OCI-LY1 (cell line): ENCODE measurements around the gene AOAH.
"Not testable (repeated sequence)": the region's sequence is repeated elsewhere in the genome, so short reads cannot be mapped to it uniquely, and the experiment has no call there.

Source experiments
- H2AFZ ChIP-seq: fragments of 200-600 bp; sonication (generic), shearing (Covaris generic); 2 replicates; pipeline ENCODE4 v1.6.0; 2014; ENCODE audit warnings: antibody characterized with exemption, mild to moderate bottlenecking, low read length
- H3F3A ChIP-seq: fragments of 200-600 bp; sonication (generic), shearing (Covaris generic); 2 replicates; pipeline ENCODE4 v1.6.0; 2014; ENCODE audit warnings: mild to moderate bottlenecking, antibody characterized with exemption, low read length, moderate library complexity; ENCODE audit not compliant: insufficient read depth
- H3K27ac ChIP-seq: fragments of 200-600 bp; sonication (generic); 2 replicates; pipeline ENCODE4 v1.5.1; 2014; ENCODE audit warnings: low read length, mixed run types, mild to moderate bottlenecking, low read depth; ENCODE audit not compliant: poor library complexity, severe bottlenecking
- H3K27me3 ChIP-seq: fragments of 200-600 bp; sonication (generic); 2 replicates; pipeline ENCODE4 v1.6.0; 2014; ENCODE audit warnings: antibody characterized with exemption, mild to moderate bottlenecking, low read length, moderate library complexity; ENCODE audit not compliant: insufficient read depth
- H3K36me3 ChIP-seq: fragments of 200-600 bp; sonication (generic); 2 replicates; pipeline ENCODE4 v1.6.1; 2014; ENCODE audit warnings: mild to moderate bottlenecking, antibody characterized with exemption, low read length, moderate library complexity, mixed read lengths; ENCODE audit not compliant: insufficient read depth
- H3K4me1 ChIP-seq: fragments of 200-600 bp; sonication (generic); 2 replicates; pipeline ENCODE4 v1.5.1; 2014; ENCODE audit warnings: mild to moderate bottlenecking, low read length, moderate library complexity; ENCODE audit not compliant: insufficient read depth, severe bottlenecking
- H3K4me2 ChIP-seq: fragments of 200-600 bp; sonication (generic), shearing (Covaris generic); 2 replicates; pipeline ENCODE4 v1.6.1; 2014; ENCODE audit warnings: low read length
- H3K4me3 ChIP-seq: fragments of 200-600 bp; sonication (generic); 2 replicates; pipeline ENCODE4 v1.5.1; 2014; ENCODE audit warnings: low read length, low read depth, mild to moderate bottlenecking, mixed read lengths; ENCODE audit not compliant: poor library complexity, severe bottlenecking
- H3K79me2 ChIP-seq: fragments of 200-600 bp; shearing (Covaris generic); 2 replicates; pipeline ENCODE4 v1.6.1; 2016; ENCODE audit warnings: mixed run types, low read length, mixed read lengths; ENCODE audit not compliant: insufficient read depth
- H3K9ac ChIP-seq: fragments of 200-600 bp; sonication (generic), shearing (Covaris generic); 2 replicates; pipeline ENCODE4 v1.6.1; 2014; ENCODE audit warnings: mild to moderate bottlenecking, low read length, mixed read lengths
- H3K9me2 ChIP-seq: fragments of 200-600 bp; sonication (generic), shearing (Covaris generic); 2 replicates; pipeline ENCODE4 v1.6.1; 2014; ENCODE audit warnings: low read depth, mild to moderate bottlenecking, low read length, mixed read lengths
- H3K9me3 ChIP-seq: fragments of 200-600 bp; shearing (Covaris generic); 2 replicates; pipeline ENCODE4 v1.6.1; 2014; ENCODE audit warnings: low read length, mixed read lengths
- H4K20me1 ChIP-seq: fragments of 200-600 bp; sonication (generic), shearing (Covaris generic); 2 replicates; pipeline ENCODE4 v1.6.0; 2016; ENCODE audit warnings: mild to moderate bottlenecking, low read length; ENCODE audit not compliant: insufficient read depth
- CTCF ChIP-seq: fragments of 200-600 bp; sonication (generic), shearing (Covaris generic); IDR thresholded peaks from 2 replicates; pipeline ENCODE4 v1.5.1; 2017; ENCODE audit warnings: mild to moderate bottlenecking, antibody characterized with exemption, low read length, moderate library complexity, mixed read lengths
- EZH2 ChIP-seq: fragments of 200-600 bp; sonication (generic), shearing (Covaris generic); IDR thresholded peaks from 2 replicates; pipeline ENCODE4 v1.8.0; 2017; ENCODE audit warnings: borderline replicate concordance, mixed run types, mild to moderate bottlenecking, antibody characterized with exemption, low read length, moderate library complexity, mixed read lengths

Gene AOAH

GRCh38 chr7:36472141-36472729 is 252.1 kb downstream of the AOAH start:
- no peaks in the 10 kb centered on the region for H3K9me3 ChIP-seq
- H3K27me3 ChIP-seq, result 0 out of 2 replicates have a peak, but pooled peaks cover 8% of the 10 kb centered on the region
- no peak overlapping the region for H3K4me3 ChIP-seq
- TF ChIP-seq EZH2, result no peak
- no peak overlapping the region for H3K27ac ChIP-seq
- no peak overlapping the region for H3K9ac ChIP-seq
- H3K9me2 ChIP-seq, result no peaks in the 10 kb centered on the region
- no peaks in the 10 kb centered on the region for H4K20me1 ChIP-seq
- no peaks in the 10 kb centered on the region for H3F3A ChIP-seq
- no peaks in the 10 kb centered on the region for H3K36me3 ChIP-seq
- no peaks in the 10 kb centered on the region for H3K79me2 ChIP-seq
- no peak overlapping the region for H3K4me2 ChIP-seq
- H2AFZ ChIP-seq, result no peak overlapping the region
- no peaks in the 10 kb centered on the region for H3K4me1 ChIP-seq

GRCh38 chr7:36469236-36469635 is 255.1 kb downstream of the AOAH start:
- Histone ChIP-seq H3K36me3 (no peaks in the 10 kb centered on the region), H4K20me1 (no peaks in the 10 kb centered on the region), H3K27me3 (no peaks in the 10 kb centered on the region), H3K9me3 (no peaks in the 10 kb centered on the region), H3K9me2 (no peaks in the 10 kb centered on the region), H2AFZ (no peak overlapping the region), H3K27ac (no peak overlapping the region), H3K4me1 (no peaks in the 10 kb centered on the region), H3K9ac (no peak overlapping the region), H3F3A (no peaks in the 10 kb centered on the region), H3K79me2 (no peaks in the 10 kb centered on the region), H3K4me3 (no peak overlapping the region), H3K4me2 (no peak overlapping the region)
- TF ChIP-seq CTCF (no peak), EZH2 (no peak)

- Histone ChIP-seq H3K79me2 (no peaks in the 10 kb centered on the region), H3F3A (no peaks in the 10 kb centered on the region), H3K9ac (no peak overlapping the region), H3K4me3 (no peak overlapping the region), H3K27ac (no peak overlapping the region), H3K9me3 (no peaks in the 10 kb centered on the region), H3K4me1 (no peaks in the 10 kb centered on the region), H3K27me3 (no peaks in the 10 kb centered on the region), H3K36me3 (no peaks in the 10 kb centered on the region), H2AFZ (no peak overlapping the region), H3K9me2 (no peaks in the 10 kb centered on the region), H4K20me1 (no peaks in the 10 kb centered on the region), H3K4me2 (no peak overlapping the region)
- TF ChIP-seq EZH2 (no peak), CTCF (no peak)
These were observed 255.8 kb downstream of the AOAH start for GRCh38 chr7:36468370-36469101.

- H3K79me2 ChIP-seq, H3K9me3 ChIP-seq, H3F3A ChIP-seq, H3K27ac ChIP-seq, H3K36me3 ChIP-seq, H3K27me3 ChIP-seq, H3K4me3 ChIP-seq, H3K4me2 ChIP-seq, H4K20me1 ChIP-seq, H3K4me1 ChIP-seq, H3K9me2 ChIP-seq, H3K9ac ChIP-seq, H2AFZ ChIP-seq: not testable (repeated sequence)
These were observed 258.3 kb downstream of the AOAH start for GRCh38 chr7:36466001-36466400.
